Measurements from ENCODE around the gene TOMM20.

Gene TOMM20

GRCh38 chr1:235107368-235108184 is 21.1 kb downstream of the TOMM20 start:
- peaks cover 3% of the 10 kb centered on the region for H3K4me1 ChIP-seq (ENCODE audit: insufficient read depth, poor library complexity, severe bottlenecking)
- H3K36me3 ChIP-seq (ENCODE audit: low read depth) = peaks cover 35% of the 10 kb centered on the region
- ATAC-seq (ENCODE audit: low read depth) = no peak
- no peaks in the 10 kb centered on the region for H3K9me3 ChIP-seq (ENCODE audit: severe bottlenecking)
- no peaks in the 10 kb centered on the region for H3K27me3 ChIP-seq (ENCODE audit: insufficient read depth, poor library complexity, severe bottlenecking)
- no peak for DNase-seq (ENCODE audit: low spot score)
- H3K27ac ChIP-seq (ENCODE audit: poor library complexity, severe bottlenecking) = no peak overlapping the region
- H3K4me3 ChIP-seq (ENCODE audit: severe bottlenecking) = no peak overlapping the region
- TF ChIP-seq CTCF (IDR thresholded peaks at IDR 0.05; ENCODE audit: poor library complexity, severe bottlenecking) = no peak

GRCh38 chr1:235106457-235106856 is 22.2 kb downstream of the TOMM20 start:
- no peaks in the 10 kb centered on the region for H3K9me3 ChIP-seq (ENCODE audit: severe bottlenecking)
- H3K27me3 ChIP-seq (ENCODE audit: insufficient read depth, poor library complexity, severe bottlenecking) = no peaks in the 10 kb centered on the region
- H3K4me1 ChIP-seq (ENCODE audit: insufficient read depth, poor library complexity, severe bottlenecking) = peaks cover 3% of the 10 kb centered on the region
- DNase-seq (ENCODE audit: low spot score) (no peak), ATAC-seq (ENCODE audit: low read depth) (no peak)
- H3K36me3 ChIP-seq (ENCODE audit: low read depth) = peaks cover 24% of the 10 kb centered on the region
- TF ChIP-seq CTCF (IDR thresholded peaks at IDR 0.05; ENCODE audit: poor library complexity, severe bottlenecking) = no peak
- no peak overlapping the region for H3K27ac ChIP-seq (ENCODE audit: poor library complexity, severe bottlenecking)
- no peak overlapping the region for H3K4me3 ChIP-seq (ENCODE audit: severe bottlenecking)

- no peak overlapping the region for H3K27ac ChIP-seq (ENCODE audit: poor library complexity, severe bottlenecking)
Measured at GRCh38 chr1:235105051-235106043, 23.3 kb downstream of the TOMM20 start.

GRCh38 chr1:235102993-235103411 is 25.6 kb downstream of the TOMM20 start:
- ATAC-seq (ENCODE audit: low read depth) = no peak
- Histone ChIP-seq H3K9me3 (ENCODE audit: severe bottlenecking) (no peaks in the 10 kb centered on the region), H3K27ac (ENCODE audit: poor library complexity, severe bottlenecking) (no peak overlapping the region), H3K27me3 (ENCODE audit: insufficient read depth, poor library complexity, severe bottlenecking) (no peaks in the 10 kb centered on the region), H3K4me3 (ENCODE audit: severe bottlenecking) (no peak overlapping the region), H3K36me3 (ENCODE audit: low read depth) (no peaks in the 10 kb centered on the region), H3K4me1 (ENCODE audit: insufficient read depth, poor library complexity, severe bottlenecking) (peaks cover 3% of the 10 kb centered on the region)
- DNase-seq (ENCODE audit: low spot score) = no peak
- TF ChIP-seq CTCF (IDR thresholded peaks at IDR 0.05; ENCODE audit: poor library complexity, severe bottlenecking) = no peak

More at GRCh38 chr1:235105051-235106043, 23.3 kb downstream of the TOMM20 start:
- Histone ChIP-seq H3K4me3 (ENCODE audit: severe bottlenecking) (no peak overlapping the region), H3K9me3 (ENCODE audit: severe bottlenecking) (no peaks in the 10 kb centered on the region), H3K4me1 (ENCODE audit: insufficient read depth, poor library complexity, severe bottlenecking) (peaks cover 3% of the 10 kb centered on the region), H3K36me3 (ENCODE audit: low read depth) (peaks cover 13% of the 10 kb centered on the region), H3K27me3 (ENCODE audit: insufficient read depth, poor library complexity, severe bottlenecking) (no peaks in the 10 kb centered on the region)
- ATAC-seq (ENCODE audit: low read depth) = no peak
- TF ChIP-seq CTCF (IDR thresholded peaks at IDR 0.05; ENCODE audit: poor library complexity, severe bottlenecking) = no peak
- no peak for DNase-seq (ENCODE audit: low spot score)

Data from RWPE2 (cell line).